ENCODE measurements around the gene TCP11L2. TPM values are rescaled to one million over a fixed set of nuclear protein-coding genes. Genes with fewer than 3 reads are reported as not detected.
A peak's percentile ranks its signal among the peaks of the same experiment; 100 is the strongest.

Gene TCP11L2
- total RNA-seq: 104 TPM
- long read RNA-seq, transcript TCP11L2-203 (7 exons, 1,788 nt): minor isoform, 5 of 29 reads
- long read RNA-seq, transcript TCP11L2-201 (10 exons, 2,219 nt): major isoform, 6 of 29 reads
- long read RNA-seq, partial matches to known transcripts: 6 of 29 reads
- long read RNA-seq, other reads (novel, unspliced or antisense): 11 of 29 reads

DNA sequence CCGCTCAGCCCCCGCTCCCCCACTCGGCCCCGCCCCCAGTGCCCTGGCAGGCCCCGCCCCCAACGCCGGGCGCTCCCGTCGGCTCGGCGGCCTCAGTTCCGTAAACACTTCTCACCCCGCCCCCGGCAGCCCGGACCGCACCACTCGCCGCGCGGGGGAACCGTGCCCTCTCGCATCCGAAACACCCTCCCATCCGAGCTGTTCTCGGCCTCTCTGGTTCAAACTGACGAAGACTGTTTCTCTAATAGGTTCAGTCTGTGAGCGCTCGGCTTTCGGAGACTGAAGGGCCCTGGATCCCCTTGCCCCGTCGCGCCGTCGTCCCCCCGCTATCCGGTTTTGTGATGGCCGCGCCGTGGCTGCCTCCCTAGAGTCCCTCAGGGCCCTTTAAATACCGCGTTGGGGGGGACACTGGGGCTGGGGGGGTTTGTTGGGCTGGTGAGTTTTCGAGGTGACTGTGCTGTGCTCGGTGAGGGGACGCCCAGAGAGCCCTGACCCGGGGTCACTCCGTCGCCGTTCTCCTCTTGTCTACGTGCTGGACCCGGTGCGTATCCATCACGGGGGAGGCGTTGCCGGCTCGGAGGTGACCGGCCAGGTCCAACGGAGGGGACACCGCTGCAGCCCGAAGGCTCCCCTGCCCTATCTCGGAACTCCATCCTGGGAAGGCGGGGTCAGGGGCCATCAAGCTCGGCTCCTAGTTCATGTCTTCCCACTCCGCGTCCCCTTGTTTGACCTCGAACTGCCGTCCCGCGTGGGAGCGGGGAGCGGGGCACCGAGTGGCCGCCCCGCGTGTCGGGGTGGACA lies at the start of gene TCP11L2:
TSS of gene TCP11L2 (plus strand) at position 333 of the 801 bp plus-strand sequence. CDS start 8,343 bp downstream, outside the sequence.
- intact Hi-C loops (cut with micrococcal nuclease): no loop called here
- DNase-seq (peak; percentile 94), ATAC-seq (peak; percentile 81)

DNA sequence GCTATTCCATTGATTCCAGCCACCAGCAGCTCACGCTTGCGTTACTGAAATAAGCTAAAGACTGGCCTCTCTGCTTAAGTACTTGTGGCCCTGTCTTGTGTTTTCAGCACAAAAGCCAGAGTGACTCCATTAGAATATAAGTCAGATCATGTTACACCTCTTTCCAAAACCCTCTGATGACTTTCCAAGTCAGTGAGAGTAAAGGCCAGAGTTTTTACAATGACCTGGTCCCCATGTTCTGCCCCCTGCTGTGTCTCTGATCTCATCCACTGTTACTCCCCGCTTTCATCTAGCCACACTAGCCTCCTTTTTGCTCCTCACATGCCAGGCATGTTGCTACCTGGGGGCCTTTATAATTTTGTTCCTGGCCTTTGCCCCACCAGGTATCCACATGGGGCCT lies 47.8 kb upstream of the TCP11L2 start:
- intact Hi-C loops (cut with micrococcal nuclease): no loop called here
- ATAC-seq: no peak

DNA sequence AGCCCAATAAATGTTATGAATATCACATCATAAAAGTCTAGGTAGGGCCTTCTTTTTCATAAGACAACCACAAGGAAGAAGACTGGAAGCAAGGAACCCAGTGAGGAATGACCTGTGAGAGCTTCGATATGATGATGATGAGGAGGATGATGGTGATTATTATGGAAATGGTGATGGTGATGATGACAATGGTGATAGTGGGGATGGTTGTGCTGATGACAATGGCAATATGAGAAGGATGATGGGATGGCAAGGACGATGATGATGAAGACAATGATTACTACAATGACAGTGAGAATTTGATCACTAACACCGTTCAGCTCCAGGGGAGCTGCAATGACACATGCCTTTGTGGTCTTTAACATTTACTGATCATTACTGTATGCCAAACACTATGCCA lies 47.0 kb upstream of the TCP11L2 start:
- ATAC-seq: no peak
- DNase-seq: no peak
- intact Hi-C loops (cut with micrococcal nuclease): no loop called here

More for the DNA sequence above, 47.8 kb upstream of the TCP11L2 start:
- no peak for DNase-seq

DNA sequence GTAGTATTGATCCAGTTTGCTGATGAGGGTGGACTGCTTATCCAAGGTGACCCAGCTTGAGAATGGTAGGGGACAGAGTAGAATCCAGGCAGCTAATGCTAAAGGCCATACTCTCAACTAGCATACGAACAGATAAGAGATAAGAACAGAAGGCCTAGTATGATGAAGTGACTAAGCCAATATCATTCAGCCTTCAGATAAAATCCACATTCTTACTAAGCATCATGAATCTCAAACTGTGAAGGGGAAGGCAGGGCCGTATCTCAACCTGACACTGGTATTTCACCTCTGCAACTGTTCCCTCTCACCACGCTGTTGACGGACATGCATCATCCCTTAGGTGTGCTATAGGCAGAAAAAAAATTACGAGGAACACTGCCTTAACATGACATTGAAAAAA lies 46.6 kb upstream of the TCP11L2 start:
- DNase-seq (no peak), ATAC-seq (no peak)
- intact Hi-C loops (cut with micrococcal nuclease): no loop called here

DNA sequence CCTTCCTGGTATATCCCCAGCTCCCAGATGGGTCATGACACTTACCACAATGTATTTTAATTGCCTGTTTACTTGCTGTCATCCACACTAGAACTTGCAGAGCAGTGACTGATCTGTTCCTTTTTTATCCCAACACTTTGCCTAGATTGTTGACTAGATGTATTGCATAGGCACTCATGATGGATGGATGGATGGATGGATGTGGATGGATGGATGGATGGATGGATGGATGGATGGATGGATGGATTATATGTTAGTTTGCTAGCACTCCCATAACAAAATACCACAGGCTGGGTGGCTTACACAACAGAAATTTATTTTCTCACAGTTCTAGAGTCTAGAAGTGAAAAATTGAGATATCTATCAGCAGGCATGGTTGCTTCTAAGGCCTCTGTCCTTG lies 46.0 kb upstream of the TCP11L2 start:
- DNase-seq (no peak), ATAC-seq (no peak)
- intact Hi-C loops (cut with micrococcal nuclease): no loop called here

DNA sequence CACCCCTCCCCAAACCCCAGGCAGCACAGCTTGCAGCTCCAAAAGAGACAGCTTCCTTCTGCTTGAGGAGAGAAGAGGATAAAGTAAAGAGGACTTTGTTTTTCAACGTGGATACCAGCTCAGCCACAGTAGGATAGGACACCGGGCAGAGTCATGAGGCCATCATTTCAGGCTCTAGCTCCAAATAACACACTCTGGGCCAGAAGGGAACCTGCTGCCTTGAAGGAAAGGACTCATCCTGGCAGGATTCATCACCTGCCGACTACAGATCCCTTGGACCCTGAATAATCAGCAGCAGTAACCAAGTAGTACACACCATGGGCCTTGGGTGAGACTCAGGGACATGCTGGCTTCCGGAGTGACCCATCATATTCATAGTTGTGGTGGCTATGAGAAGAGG lies 44.3 kb upstream of the TCP11L2 start:
- intact Hi-C loops (cut with micrococcal nuclease): no loop called here
- DNase-seq (no peak), ATAC-seq (no peak)

DNA sequence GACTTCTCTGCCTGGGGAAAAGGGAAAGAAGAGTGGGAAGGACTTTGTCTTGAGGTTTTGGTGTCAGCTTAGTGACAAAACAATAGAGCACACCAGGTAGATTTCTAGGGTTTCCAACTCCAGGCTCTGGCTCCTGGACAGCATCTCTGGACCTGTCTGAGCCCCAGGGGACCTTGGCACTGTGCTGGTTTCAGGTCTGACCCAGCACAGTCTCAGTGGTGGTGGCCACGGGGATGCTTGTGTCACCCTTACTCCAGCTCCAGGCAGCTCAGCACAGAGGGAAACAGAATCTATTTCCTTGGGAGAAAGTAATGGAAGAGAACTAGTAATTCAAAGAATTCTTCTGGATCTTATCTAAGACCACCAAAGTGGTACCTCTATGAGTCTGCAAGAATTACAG lies 43.6 kb upstream of the TCP11L2 start:
- intact Hi-C loops (cut with micrococcal nuclease): no loop called here
- no peak for ATAC-seq
- DNase-seq: no peak

DNA sequence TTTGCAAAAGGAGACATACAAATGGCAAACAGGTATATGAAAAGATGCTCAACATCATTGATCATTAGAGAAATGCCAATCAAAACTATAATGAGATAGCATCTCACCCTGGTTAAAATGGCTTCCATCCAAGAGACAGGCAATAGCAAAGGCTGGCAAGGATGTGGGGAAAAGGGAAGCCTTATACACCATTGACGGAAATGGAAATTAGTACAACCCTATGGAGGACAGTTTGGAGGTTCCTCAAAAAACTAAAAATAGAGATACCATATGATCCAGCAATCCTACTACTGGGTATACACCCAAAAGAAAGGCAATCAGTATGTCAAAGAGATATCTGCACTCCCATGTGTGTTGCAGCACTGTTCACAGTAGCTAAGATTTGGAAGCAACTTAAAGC lies 37.4 kb upstream of the TCP11L2 start:
- ATAC-seq (no peak), DNase-seq (no peak)
- intact Hi-C loops (cut with micrococcal nuclease): no loop called here

DNA sequence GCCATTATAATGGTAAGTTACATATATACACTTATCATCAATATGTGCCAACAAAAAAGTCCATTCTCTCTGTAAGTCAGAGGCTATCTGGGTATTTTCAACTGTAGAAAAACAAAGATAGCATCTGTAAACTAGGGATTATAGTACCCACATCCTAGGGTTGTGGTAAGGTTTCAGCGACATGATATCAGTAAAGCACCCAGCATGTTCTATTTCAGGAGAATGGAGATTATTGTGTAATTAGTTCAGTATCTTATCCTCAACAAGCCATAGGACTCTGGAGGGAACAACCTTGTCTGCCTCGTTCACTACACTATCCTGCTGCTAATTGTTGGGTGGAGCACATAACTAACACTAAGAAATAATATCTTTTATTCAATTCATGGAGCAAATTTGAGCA lies 35.0 kb upstream of the TCP11L2 start:
- ATAC-seq (peak; percentile 73), DNase-seq (no peak)
- intact Hi-C loops (cut with micrococcal nuclease): no loop called here

DNA sequence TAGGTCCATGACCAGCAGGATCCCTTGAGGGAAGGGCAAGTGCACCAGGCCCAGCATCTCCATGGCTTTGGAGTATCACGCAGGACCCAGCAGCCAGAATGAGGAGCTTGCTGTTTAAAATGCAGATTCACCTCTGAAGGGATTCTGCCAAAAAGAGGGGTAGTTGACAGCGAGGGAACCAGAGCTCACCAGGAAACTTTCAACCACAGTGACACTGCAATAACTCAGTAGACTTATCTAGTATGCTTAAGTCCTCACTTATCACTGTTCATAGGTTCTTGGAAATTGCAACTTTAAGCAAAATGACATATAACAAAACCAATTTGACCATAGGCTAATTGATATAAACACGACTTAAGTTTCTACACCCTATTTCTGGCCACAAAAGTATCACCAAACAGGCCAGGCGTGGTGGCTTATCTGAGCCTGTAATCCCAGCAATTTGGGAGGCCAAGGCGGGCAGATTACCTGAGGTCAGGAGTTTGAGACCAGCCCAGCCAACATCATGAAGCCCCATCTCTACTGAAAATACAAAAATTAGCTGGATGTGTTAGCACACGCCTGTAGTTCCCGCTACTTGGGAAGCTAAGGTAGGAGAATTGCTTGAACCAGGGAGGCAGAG lies 33.3 kb upstream of the TCP11L2 start:
- ATAC-seq (no peak), DNase-seq (no peak)
- intact Hi-C loops (cut with micrococcal nuclease): no loop called here

DNA sequence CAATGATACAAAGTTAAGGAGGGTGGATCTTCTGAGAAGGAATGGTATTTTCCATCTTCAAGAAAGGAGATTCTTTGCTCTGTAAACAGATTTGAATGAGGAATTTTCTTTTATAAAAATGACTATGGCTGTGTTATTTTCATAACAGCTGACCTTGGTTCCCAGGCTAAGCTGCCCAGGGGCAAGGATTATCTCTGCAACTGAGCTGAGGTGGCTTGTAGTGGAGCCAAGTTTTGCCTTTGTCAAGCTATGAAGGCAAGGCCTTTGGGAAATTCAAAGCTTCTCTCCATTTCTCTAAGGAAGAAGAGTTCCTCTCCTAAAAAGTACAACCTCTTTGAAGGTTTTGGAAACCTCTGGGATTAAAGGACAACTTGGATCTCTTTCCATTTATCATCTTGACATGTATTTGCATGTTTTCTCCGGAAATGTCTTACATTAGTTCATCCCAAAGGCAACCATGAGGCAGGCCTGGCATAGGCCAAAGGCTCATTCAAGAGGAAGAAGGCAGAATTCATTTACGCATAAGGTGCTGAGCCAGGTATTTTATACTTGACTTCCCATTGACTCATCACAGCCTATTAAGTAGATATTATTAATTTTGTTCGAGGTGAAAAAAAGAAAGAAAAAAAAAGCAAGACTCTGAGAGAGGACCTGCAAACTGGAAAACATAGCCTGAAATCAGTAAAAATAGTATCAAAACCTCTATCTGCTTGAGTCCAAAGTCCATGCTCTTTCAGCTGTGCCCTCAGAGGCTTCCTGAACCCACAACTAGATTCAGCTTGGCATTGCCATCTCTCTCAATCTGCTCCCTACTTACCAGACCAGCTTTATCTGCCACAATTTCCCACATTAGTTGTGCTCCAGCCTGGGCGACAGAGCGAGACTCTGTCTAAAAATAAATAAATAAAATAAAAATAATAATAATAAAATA lies 30.7 kb upstream of the TCP11L2 start:
- DNase-seq (no peak), ATAC-seq (peak; percentile 56)
- intact Hi-C loops (cut with micrococcal nuclease): no loop called here

DNA sequence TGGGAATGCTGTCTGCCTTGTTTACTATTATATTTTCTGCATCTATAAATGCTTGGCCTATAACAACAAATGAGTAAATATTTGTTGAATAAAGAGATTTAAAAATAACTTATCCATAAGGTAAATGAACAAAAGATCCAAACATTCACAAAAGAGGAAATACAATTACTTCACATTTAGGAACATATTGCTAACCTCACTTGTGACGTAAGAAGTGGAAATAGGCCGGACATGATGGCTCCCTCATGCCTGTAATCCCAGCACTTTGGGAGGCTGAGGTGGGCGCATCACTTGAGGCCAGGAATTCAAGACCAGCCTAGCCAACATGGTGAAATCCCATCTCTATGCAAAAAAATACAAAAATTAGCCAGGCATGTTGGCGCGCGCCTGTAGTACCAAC lies 29.0 kb upstream of the TCP11L2 start:
- ATAC-seq (no peak), DNase-seq (no peak)
- intact Hi-C loops (cut with micrococcal nuclease): no loop called here

DNA sequence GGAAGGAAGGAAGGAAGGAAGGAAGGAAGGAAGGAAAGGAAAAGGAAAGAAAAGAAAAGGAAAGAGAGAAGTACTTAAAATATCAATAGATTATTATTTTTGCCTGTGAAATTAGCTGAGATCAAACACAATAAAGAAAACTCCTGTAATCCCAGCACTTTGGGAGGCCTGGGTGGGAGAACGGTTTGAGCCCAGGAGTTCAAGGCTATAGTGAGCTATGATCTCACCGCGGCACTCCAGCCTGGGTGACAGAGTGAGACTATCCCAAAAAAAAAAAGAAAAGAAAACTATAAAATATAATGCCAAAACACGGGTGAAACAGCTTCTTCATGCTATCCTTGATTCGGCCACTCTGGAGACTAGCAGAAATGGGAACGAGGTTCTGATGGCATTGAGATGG lies 28.5 kb upstream of the TCP11L2 start:
- intact Hi-C loops (cut with micrococcal nuclease): no loop called here
- no peak for DNase-seq
- ATAC-seq: no peak

DNA sequence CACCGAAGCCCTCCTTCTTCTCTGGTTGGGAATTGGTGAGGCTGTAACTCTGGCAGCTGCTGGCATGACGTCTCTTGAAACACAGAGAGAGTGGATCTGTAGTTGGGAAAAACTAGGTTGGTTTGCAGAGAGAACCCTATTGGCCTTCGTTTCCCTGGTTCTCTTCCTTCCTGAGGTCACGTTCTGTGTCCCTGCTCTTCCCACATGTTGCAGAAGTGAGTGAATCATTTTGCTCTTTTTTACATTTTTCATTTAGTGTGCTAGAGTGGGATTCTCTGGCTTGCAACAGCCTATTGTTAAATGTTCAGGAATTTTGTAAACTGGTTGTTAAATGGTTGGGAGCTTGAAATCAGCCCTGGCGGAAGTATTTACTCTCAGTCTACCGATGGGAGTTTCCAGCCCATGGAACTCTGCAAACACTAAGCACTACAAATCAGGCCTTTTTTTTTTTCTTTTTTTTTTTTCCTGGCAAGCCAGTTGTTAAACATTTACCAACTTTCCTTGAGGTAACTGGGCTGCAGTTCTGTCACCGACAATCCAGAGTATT lies 27.9 kb upstream of the TCP11L2 start:
- no peak for DNase-seq
- intact Hi-C loops (cut with micrococcal nuclease): no loop called here
- ATAC-seq: no peak

DNA sequence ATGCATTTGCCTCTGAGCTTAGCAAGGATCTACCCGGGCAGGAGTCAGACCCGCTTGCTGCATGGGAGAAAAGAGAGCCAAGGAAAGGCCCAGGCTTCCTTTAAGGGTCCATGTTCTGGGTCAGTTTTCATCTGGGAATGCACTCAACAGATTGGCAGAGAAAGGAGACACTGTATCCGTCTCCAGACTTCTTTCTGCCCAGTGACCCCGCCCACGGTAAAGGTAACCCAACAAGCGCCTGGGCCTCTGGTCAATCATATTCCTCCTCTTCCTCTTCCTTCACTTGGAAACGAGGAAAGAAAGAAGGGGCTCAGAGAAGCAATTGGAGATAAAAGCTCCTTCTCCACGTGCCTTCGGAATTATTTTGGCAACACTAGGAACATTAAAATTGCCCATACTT lies 27.1 kb upstream of the TCP11L2 start:
- ATAC-seq: no peak
- intact Hi-C loops (cut with micrococcal nuclease): no loop called here
- DNase-seq: no peak

DNA sequence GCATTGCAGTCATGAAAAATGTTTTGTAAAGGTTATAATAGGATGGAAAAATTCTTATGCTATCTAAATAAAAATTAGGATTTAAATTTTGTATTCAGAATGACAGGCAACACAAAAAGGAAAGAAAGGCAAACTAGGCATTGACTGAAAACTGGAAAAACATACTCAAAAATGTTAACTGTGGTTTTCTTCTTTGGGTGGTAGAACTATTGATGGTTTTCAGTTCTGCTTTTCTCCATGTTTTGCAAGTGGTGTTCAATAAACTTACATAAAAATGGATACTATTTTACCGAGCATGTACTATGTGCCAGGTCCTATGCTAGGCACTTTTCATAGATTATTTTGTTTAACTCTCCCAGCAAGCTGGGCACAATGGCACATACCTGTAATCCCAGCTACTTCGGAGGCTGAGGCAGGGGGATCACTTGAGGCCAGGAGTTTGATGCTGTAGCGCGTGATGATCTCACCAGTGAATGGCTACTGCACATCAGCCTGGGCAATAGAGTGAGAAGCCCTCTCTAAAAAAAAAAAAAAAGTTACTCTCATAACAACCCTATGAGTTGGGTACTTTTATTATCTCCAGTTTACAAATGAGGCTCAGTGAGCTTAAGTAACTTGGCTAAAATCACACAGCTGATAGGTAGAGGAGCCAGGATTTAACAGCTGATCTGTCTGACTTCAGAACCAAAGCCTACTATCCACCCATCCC lies 26.3 kb upstream of the TCP11L2 start:
- ATAC-seq: no peak
- intact Hi-C loops (cut with micrococcal nuclease): no loop called here
- no peak for DNase-seq

DNA sequence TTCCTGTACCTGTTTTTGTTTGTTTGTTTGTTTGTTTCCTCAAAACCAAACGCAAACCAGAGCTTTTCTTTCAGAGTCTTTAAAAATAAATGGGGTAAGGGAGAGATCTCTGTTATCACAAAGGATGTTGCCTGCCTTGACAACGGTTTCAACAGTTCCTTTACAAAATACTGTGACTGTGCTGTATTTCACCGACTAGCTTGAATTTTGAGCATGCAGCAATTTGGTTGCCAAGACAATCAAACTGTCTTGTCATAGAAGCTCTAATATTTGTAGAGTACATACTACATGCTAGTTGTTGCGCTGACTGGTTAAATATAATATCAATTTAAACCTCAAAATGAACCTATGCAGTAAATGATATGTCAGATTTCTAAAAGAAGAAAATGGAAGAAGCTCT lies 22.4 kb upstream of the TCP11L2 start:
- ATAC-seq (no peak), DNase-seq (no peak)
- intact Hi-C loops (cut with micrococcal nuclease): loop anchor here (5.0 kb wide), 1 partner anchor 53 kb away; no protein-coding TSS in a partner anchor

DNA sequence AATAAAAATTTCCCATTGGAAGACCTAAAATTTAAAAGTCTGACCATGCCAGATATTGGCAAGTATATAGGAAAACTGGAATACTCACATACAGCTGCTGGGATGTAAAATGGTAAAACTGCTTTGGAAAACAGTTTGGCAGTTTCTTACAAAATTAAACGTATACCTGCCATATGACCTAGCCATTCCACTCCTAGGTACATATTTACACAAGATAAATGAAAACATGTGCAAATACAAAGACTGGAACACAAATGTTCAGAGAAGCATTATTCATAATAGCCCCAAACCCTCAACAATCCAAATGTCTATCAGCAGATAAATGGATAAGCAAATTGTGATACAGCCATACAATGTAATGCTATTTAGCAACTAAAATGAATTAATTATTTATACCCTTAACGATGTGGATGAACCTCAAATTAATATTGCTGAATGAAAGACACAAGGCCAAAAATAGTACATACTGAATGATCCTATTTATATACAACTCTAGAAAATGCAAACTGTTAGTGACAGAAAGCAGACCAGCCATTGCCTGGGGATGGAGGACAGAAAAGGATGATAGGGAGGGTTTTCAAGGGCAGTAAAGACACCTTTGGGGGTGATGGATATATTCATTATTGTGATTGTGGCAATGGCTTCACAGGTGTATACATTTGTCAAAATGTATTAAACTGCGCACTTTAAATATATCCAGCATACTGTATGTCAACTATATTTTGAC lies 21.3 kb upstream of the TCP11L2 start:
- DNase-seq: no peak
- intact Hi-C loops (cut with micrococcal nuclease): loop anchor here (5.0 kb wide), 1 partner anchor 54 kb away; no protein-coding TSS in a partner anchor
- ATAC-seq: peak; percentile 79
